Neural crest cell (in vitro differentiated cells): ENCODE measurements around the gene FAM124B. TPM values are rescaled to one million over a fixed set of nuclear protein-coding genes. Genes with fewer than 3 reads are reported as not detected.

ENCODE experiments used
- DNase-seq: peaks from one replicate; pipeline ENCODE4 v3.0.0; 2021; ENCODE audit warnings: low read depth, mixed read lengths, low spot score
- H3K27ac Mint-ChIP-seq: one replicate; pipeline ENCODE4 v1.8.0; 2021; ENCODE audit warnings: mild to moderate bottlenecking, mixed read lengths; ENCODE audit not compliant: unreplicated experiment
- H3K27me3 Mint-ChIP-seq: 2 replicates; pipeline ENCODE4 v1.8.0; 2021; ENCODE audit warnings: low read depth, mild to moderate bottlenecking, mixed read lengths
- H3K36me3 Mint-ChIP-seq: 2 replicates; pipeline ENCODE4 v1.8.0; 2021; ENCODE audit warnings: low read depth, mild to moderate bottlenecking, mixed read lengths
- H3K4me1 Mint-ChIP-seq: 2 replicates; pipeline ENCODE4 v1.8.0; 2021; ENCODE audit warnings: mixed read lengths
- H3K4me3 Mint-ChIP-seq: one replicate; pipeline ENCODE4 v1.8.0; 2021; ENCODE audit warnings: mild to moderate bottlenecking, mixed read lengths
- H3K9me3 Mint-ChIP-seq: 2 replicates; pipeline ENCODE4 v1.8.0; 2021; ENCODE audit warnings: mixed read lengths
- total RNA-seq: library from RNA; stranded (reverse); gene quantifications from 2 replicates; pipeline ENCODE4 v1.2.1, GENCODE V29; 2021
- TF ChIP-seq, protein P1 (sequence below): fragments of 200-600 bp; sonication (generic); conservative IDR thresholded peaks from 2 replicates; pipeline ENCODE4 v1.5.0; 2021; ENCODE audit warnings: antibody characterized with exemption, mild to moderate bottlenecking

FAM124B gene
- total RNA-seq, 1 donor from 2014 or later, result not detected

DNA sequence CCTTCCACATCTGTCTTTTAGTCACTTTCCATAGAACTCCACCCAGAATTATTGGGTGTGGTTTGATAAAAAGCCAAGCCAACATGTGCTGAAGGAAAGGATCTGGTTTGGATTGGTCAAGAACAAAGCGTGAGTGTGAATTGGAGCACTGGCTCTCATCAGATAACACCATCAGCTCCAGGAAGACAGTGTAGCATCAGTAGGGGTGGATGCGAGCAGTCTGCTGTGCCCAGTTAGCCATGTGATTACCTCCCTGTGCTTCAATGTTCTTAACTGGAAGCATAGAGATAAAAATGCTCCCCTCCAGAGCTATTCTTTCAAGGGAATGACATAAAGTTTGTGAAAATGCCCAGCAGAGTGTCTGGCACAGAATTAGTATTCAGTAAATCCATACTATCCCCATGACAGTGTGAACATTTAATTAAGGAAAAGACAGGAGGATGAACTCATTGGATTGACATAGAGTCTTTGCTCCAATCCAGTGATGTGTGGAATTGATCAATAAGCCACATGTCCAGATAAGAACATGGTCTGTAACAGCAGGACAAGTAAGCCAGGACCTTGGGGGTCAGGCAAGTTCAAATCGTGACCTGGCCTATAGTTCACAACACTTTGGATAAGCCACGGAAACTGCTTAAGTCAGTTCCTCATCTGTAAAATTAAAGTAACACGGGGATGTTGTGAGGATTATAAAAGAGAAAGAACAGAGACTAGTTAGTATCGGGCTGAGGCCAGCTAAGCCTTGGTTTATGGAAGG, 68.0 kb downstream of the FAM124B start:
- Mint-ChIP-seq H3K4me1 (no peaks in the 10 kb centered on the region), H3K27me3 (no peaks in the 10 kb centered on the region), H3K27ac (no peak overlapping the region), H3K9me3 (peaks cover 4% of the 10 kb centered on the region), H3K36me3 (no peaks in the 10 kb centered on the region), H3K4me3 (no peak overlapping the region)
- TF ChIP-seq, protein P1, sequence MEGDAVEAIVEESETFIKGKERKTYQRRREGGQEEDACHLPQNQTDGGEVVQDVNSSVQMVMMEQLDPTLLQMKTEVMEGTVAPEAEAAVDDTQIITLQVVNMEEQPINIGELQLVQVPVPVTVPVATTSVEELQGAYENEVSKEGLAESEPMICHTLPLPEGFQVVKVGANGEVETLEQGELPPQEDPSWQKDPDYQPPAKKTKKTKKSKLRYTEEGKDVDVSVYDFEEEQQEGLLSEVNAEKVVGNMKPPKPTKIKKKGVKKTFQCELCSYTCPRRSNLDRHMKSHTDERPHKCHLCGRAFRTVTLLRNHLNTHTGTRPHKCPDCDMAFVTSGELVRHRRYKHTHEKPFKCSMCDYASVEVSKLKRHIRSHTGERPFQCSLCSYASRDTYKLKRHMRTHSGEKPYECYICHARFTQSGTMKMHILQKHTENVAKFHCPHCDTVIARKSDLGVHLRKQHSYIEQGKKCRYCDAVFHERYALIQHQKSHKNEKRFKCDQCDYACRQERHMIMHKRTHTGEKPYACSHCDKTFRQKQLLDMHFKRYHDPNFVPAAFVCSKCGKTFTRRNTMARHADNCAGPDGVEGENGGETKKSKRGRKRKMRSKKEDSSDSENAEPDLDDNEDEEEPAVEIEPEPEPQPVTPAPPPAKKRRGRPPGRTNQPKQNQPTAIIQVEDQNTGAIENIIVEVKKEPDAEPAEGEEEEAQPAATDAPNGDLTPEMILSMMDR, result no peak
- DNase-seq, result no peak

DNA sequence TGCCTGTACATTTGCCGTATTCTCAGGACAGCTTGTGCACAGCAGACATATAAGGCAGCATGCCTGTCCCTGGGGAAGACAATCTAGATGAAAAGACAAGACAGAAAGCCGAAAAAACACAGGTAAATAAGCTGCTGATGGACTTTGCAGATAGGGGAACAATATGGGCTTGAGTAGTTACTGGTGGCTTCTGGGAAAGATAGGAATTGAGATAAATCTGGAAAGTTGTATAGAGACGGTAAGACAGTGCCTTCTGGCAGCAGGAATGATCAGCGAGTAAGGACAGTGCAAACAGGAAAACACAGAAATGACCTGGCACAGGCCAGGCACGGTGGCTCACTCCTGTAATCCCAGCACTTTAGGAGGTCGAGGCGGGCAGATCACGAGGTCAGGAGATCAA, 70.2 kb downstream of the FAM124B start:
- no peaks in the 10 kb centered on the region for H3K27me3 Mint-ChIP-seq

DNA sequence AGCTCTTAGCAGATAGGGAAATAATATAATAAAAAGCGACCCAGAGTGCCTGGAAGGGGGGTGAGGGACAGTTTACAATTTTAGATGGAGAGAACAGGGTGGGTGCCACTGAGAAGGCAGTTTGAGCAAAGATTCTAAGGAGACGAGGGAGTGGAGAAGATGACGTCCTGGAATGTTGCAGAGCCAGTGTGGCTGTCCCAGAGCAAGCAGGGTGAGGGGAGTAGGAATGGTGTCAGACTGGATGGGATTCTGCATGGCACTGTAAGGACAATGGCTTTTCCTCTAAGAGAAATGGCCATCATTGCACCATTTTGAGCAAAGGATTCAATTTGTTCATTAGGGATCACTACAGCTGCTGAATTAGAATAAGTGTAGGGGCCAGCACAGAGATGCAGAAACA, 73.1 kb downstream of the FAM124B start:
- TF ChIP-seq, protein P1, result no peak
- Mint-ChIP-seq H3K27ac (no peak overlapping the region), H3K4me1 (no peaks in the 10 kb centered on the region), H3K4me3 (no peak overlapping the region), H3K36me3 (no peaks in the 10 kb centered on the region), H3K9me3 (no peaks in the 10 kb centered on the region), H3K27me3 (no peaks in the 10 kb centered on the region)
- no peak for DNase-seq

More for the DNA sequence above, 70.2 kb downstream of the FAM124B start:
- Mint-ChIP-seq H3K36me3 (no peaks in the 10 kb centered on the region), H3K4me3 (no peak overlapping the region), H3K27ac (no peak overlapping the region), H3K4me1 (no peaks in the 10 kb centered on the region), H3K9me3 (peaks cover 2% of the 10 kb centered on the region)
- DNase-seq, result no peak
- TF ChIP-seq, protein P1, result no peak

Other genes with a start within 250 kb of the FAM124B start
- gene CUL3, start 183.3 kb upstream of the FAM124B start, total RNA-seq, result 99.4 and 109 TPM in 2 replicates